GM18858 (cell line): ENCODE results near the gene ANKFY1.
"Not testable (repeated sequence)": the region's sequence is repeated elsewhere in the genome, so short reads cannot be mapped to it uniquely, and the experiment has no call there.

Source experiments
- ATAC-seq: cut with Tn5 transposase; IDR thresholded peaks from one replicate; pipeline ENCODE4 v1.9.1; 2021; ENCODE audit not compliant: unreplicated experiment

ANKFY1 gene

DNA sequence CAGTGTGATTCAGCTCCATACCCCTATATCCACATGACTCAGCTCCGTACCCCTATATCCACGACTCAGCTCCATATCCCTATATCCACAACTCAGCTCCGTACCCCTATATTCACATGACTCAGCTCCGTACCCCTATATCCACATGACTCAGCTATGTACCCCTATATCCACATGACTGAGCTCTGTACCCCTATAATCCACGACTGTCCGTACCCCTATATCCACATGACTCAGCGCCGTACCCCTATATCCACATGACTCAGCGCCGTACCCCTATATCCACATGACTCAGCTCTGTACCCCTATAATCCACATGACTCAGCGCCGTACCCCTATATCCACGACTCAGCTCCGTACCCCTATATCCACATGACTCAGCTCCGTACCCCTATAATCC lies 104.0 kb downstream of the ANKFY1 start:
- no peak for ATAC-seq

DNA sequence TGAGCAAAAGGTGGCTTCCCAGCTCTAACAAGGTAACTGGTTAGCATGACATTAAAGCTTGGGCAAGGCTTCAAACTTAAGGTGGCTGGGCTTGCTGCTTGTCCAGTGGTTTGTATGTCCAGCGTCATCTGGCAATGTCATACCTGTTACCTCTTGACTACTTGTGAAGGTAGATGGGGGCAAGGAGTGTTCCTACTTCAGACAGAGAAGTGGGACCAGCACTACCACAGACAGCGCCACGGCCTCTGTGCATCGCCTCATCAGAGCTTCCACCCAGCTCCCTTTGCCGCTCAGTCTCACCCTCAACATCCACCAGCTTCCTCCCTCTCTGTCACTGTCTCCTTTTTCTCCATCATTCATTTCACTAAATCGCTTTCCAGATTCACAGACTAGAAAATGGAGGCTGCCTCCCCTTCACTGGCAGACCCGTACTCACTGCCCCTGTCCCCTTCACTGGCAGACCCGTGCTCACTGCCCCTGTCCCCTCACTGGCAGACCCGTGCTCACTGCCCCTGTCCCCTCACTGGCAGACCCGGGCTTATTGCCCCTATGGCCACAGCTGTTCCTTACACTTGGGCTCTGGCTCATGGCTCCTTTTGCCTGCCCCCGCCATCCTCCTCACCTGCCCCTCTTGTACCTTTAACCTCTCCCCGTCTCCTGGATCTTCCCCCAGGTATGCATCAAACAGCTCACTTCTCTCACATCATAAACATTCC lies 106.0 kb downstream of the ANKFY1 start:
- no peak for ATAC-seq

DNA sequence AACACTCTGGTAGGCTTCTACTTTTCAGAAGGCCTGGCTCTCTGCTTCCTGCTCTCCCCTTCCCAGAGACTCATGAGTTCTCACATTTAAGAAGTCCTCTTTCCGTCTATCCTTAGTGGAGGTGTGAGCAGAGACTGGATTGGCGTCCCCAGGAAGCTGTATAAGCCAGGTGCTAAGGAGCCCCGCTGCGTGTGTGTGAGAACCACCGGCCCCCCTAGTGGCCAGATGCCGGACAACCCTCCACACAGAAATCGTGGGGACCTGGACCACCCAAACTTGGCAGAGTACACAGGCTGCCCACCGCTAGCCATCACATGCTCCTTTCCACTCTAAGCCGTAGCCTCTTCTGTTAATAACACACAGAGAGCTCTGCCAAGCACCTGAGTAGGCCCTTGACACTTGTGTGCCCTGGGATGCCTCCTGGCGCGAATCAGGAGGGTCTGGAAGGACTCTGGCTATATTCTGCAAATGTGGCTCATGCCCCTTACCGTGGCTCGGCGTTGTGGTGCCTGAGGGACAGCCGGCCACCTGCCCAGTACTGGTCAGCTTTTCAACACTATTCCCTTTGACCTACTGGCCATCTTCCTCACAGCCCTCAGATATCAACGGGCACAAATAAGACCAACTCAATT lies 106.9 kb downstream of the ANKFY1 start:
- no peak for ATAC-seq

DNA sequence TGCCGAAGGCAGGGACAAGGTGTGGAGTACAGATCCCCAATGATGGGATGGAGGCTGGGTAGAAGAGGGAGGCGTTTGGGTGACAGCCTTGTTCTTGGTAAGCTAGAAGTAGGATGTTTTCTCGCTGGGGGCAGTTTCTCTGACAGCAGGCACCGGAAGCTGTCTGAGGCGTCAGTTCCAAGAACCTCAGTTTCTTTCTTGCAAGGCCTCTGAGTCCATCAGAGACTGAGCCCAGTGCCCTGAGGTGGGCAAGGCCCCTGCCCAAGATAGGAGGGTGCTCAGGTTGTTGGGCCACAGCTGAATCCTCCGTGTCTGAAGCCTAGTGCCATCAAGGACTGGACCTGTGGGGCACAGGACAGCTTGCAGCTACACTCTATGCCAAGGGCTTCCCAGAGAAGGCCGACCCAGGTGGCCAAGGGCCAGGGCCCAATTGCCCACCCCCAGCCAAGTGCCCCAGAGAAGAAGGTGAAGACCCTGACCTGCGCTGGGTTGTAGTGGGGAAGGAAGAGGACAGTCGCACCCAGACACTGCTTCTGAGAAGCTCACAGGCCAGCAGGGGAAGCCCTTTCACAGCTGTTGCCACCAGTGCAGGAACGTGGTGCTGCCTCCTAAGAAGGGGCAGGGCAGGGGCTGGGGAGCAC lies 107.7 kb downstream of the ANKFY1 start:
- no peak for ATAC-seq

DNA sequence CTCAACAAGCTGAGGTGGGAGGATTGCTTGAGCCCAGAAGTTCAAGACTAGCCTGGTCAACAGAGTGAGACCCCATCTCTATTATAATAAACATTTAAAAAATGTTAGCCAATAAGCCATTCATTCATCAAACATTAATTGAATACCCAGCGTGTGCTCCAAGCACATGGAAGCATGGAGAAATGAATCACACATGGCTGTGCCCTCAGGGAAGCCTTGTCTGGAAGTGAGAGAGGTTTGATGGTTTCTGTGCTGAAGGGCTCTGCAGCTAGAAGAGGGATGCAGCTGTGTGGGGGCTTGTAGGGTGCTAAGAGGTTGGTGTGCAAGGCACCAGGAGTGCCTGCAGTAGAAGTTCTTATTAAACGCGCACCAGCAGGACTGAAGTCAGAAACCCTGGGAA lies 109.6 kb downstream of the ANKFY1 start:
- no peak for ATAC-seq

DNA sequence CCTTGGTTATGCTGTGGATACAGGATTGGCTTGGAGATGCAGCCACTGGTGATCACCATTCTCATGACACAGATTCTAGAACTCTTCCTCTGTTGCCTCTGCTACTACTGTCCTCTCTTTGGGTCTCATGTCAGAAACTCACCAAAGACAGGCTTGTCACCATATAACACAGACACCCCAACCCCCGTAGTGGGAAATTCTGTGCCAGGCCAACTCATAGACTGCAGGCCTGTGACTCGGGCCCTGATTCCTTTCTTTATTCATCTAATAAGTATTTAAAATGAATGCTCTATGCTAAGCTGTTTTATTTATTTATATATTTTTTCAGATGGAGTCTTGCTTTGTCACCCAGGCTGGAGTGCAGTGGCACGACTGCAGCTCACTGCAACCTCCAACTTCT lies 111.3 kb downstream of the ANKFY1 start:
- ATAC-seq, result no peak

DNA sequence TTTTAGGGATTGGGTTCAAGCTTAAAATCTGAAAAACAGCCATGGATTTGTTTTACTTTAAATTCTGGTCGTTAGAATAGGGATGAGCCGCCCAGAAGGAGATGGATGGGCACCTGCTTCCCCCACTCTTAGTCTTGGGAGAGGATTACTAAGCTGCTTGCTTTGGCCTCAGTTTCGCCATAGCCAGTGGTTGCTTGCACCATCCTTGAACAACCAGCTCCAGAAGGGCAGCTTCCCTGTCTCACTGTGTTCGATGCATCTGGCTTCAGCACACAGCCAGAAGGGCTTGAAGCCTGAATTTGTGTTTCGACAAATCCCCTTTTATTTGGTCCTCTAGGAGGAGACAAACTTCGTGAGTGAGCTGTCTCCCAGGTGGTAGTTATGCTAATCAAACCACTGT lies 113.7 kb downstream of the ANKFY1 start:
- no peak for ATAC-seq

DNA sequence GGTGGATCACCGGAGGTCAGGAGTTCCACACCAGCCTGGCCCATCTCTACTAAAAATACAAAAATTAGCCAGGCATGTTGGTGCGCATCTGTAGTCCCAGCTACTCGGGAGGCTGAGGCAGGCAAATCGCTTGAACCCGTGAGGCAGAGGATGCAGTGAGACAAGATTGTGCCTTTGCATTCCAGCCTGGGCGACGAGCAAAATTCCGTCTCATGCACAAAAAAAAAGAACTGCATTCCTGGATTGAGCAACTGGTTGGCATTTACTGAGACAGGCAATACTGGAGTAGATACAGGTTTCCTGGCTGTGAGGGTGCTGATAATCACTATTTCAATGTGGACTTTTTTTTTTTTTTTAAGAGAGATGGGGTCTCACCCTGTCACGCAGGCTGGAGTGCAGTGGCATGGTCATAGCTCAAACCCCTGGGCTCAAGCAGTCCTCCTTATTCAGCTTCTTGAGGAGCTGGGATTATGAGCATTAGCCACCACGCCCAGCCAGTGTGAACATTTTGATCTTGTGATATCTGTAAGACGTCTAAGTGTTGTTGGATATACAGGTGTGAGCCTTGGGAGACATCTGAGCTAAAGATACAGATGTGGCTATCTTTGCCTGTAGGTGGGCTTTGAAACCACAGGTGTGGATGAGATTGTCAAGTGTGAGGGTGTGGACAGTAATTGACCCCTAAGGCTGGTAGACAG lies 115.0 kb downstream of the ANKFY1 start:
- ATAC-seq, result no peak

DNA sequence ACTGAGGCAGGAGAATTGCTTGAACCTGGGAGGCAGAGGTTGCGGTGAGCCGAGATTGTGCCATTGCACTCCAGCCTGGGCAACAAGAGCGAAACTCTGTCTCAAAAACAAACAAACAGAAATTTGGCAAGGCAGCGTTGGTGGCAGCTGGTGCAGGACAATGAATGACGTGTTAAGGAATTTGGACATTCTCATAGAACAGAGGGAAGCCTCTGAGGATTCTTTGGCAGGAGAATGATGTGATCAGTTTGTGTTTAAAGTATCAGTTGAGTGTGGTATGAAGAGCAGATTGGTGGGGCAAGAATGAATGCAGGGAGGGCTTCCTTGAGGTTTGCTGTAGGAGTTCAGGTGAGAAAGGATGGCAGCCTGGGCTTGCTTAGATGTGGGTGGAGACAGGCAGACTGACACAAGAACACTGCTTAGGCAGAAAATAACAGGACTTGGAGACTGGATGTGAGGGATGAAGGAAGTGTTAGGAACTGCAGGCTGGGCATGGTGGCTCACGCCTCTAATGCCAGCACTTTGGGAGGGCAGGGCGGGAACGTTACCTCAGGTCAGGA lies 115.9 kb downstream of the ANKFY1 start:
- no peak for ATAC-seq

DNA sequence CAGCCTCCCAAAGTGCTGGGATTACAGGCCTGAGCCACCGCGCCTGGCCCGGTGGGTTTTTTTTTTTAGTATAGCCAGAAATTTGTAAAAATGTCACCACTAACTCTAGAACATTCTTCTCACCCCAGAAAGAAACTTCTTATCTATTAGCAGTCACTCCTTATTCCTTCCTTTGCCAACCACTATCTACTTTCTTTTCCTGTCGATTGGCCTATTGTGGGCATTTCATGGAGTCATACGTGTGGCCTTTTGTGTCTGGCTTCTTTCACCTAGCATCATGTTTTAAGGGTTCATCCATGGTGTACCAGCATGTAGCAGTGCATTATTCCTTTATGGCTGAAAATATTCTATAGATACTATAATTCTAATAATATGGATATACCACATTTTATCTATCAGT lies 117.1 kb downstream of the ANKFY1 start:
- ATAC-seq, result no peak

DNA sequence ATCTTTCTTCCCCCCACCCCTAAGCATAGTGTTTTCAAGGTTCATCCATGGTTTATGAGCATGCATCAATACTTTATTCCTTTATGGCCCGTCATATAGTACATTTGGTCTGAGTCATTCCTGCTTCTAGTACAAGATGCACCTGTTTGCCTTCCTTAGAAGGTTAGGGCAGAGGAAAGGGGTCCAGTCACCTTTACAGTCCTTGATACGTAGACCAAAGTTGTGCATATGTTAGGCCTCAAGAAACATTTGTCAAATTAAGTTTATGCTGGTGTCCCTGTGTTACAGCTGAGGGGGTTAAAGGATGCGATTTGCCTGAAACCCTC lies 119.4 kb downstream of the ANKFY1 start:
- no peak for ATAC-seq

DNA sequence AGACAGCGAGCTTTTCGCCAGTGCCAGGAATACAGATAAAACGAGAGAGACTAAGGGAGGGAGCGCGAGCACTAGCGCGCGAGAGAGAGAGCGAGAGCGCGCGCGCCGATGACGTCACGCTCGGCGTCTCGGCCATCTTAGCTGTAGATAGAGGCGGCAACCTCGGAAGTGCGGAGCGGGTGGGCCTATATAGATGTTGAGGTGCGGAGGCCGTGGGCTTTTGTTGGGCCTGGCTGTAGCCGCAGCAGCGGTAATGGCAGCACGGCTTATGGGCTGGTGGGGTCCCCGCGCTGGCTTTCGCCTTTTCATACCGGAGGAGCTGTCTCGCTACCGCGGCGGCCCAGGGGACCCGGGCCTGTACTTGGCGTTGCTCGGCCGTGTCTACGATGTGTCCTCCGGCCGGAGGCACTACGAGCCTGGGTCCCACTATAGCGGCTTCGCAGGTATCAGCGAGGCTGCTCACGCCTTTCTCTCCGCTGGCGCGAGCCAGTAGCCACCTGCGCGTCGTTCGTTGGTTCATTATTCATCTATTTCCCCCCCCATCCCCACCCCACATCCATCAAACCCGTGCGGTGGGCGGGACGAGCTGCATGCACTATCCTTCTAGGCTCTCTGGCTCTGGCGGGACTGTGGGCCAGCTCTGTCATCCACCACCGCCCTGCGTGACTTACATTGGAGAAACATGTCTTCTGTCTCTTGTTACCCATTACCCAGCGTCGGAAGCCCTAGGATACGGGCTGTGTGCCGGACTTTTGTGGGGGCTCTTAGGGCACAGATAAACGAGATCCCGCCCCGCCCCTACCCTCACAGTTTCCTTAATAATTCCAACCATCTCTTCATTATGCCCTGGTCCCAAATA lies 120.0 kb downstream of the ANKFY1 start:
- no peak for ATAC-seq

DNA sequence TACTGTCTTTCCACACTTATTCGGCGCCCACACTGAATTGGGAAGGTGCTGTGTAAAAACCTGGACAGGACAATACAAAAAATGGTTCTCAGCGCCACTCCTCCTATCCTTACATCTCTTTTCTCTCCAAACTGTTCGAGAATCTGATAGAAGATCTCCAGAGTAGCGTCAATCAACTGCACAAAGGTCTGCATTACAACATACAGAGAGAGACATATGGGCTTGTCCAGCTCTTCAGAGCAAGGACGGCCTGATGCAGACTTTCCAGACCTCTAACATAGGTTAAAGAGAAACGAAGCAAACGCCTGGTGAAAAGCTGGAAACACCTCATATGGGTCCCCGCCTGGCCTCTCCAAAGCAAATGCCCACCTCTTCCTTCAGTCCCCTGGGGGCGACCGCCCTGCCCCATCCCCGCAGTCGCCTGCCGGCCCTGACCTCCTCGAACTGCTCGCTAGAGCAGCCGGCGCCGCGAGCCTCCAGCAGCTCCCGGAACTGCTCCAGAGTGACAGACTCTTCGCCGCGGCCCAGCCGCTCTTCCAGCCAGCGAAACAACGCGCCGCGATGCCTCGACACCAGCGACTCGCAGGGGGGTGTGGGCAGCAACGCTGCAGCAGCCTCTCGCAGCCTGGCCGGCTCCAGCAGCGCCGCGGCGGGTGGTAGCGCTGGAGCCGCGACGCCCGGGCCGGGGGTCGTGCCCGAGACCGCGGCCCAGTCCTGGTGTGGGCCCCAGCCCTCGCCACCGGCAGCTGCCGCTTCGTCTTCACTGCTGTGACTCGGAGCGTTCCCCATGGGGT lies 121.5 kb downstream of the ANKFY1 start:
- peak; percentile 5 for ATAC-seq

DNA sequence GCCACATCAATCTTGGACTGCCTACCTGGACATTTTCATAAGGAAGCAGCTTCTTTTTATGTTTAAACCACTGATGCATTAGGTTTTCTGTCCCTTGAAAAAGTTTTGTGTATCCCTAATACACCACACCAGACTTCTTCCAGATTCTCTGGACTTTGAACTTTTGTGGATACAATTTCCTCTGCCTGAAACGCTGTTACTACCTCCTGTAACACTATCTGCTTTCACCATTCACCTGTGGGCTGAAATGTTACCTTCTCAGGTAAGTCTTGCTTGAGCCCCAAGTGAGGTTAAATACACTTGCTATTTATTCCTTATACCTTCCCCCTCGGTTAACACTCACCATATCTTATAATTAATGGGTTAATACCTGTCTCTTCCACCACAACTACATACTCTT lies 123.7 kb downstream of the ANKFY1 start:
- ATAC-seq, result no peak

DNA sequence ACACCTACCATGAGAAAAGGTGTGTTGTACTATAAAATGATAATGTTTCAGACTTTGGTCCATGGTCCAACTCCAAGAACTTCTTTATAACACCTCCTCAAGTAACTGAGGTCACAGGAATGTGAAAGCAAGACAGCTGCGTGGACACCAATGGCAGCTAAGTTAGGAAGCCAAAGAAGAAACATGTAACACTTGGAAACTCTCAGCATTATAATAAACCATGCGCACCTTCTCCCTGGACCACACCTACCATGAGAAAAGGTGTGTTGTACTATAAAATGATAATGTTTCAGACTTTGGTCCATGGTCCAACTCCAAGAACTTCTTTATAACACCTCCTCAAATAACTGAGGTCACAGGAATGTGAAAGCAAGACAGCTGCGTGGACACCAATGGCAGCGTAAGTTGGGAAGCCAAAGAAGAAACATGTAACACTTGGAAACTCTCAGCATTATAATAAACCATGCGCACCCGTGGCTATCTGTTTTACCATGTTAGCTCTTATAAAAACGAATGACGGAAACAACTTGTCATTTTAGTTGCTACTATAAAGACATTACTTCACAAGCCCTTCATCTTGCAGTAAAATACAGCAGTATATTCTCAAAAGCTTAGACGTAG lies 124.8 kb downstream of the ANKFY1 start:
- ATAC-seq, result not testable (repeated sequence)

DNA sequence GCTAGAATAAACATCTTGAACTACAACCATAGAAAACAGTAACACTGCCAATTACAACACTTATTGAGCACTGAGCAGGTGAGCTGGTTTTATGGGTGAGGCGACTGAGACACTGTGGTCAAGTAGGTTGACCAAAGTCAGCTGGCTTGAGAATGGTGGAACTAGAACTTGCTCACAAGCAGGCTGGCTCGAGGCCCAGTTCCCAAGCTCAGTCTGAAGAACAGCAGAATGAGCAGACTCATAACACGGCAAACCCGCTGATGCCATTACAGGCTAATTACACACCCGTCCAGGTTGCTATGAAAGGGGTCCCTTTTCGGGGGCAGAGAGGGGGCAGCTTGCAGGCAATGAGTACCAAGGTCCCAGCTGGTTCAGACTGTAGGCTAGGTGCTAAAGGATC lies 127.4 kb downstream of the ANKFY1 start:
- no peak for ATAC-seq

DNA sequence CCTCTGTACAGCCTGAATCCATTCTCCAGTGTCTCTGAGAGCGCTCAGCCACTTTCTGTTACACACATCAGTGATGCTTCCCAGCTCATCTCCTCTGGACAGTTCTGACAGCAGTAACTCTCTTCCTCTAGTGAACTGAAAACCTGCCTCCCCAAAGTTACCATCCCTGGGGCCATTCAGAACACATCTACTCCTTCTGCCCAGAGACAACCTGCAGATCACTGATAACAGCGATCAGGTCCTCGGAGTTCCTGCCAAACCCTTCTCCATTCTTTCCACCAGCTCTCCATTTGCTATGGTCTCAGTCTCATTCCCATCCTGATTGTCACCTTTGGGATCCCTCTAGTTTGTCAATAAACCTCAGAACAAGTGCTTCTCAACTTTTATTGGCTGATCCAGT lies 128.3 kb downstream of the ANKFY1 start:
- no peak for ATAC-seq

DNA sequence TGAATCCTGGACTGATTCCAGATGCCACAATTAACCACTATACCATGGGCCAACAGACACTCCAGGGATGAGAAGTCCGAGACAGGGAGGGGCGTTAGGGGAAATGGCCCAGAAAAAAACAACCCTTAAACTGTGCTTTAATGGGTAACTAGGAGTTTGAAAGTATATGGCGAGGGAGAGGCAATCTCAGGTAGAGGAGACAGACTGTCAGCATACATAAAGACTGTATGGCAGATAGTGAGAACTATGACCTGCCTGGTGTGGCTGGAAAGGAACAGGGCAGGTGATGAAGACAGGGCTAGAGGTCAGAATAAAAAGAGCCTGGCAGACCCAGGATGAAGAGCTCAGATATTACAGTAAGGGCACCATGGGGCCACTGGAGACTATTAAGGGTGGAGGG lies 129.1 kb downstream of the ANKFY1 start:
- ATAC-seq, result no peak

DNA sequence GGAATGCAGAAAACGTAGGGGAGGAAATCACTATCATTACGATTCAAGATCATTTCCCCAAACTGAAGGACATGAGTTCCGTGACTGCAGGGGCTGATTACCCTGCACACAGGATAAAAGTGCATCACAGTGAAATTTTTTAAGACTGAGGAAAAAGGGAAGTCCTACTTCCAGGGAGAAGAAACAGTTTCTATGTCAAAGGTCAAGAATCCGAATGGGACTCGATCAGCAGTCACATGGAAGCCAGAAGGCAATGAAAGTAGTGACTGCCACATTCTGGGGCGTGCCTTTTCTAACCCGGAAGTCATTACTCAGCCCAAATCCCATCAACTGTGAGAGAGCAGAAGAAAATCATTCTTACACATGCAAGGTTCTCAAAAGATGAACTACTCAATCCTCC lies 133.1 kb downstream of the ANKFY1 start:
- ATAC-seq, result no peak

DNA sequence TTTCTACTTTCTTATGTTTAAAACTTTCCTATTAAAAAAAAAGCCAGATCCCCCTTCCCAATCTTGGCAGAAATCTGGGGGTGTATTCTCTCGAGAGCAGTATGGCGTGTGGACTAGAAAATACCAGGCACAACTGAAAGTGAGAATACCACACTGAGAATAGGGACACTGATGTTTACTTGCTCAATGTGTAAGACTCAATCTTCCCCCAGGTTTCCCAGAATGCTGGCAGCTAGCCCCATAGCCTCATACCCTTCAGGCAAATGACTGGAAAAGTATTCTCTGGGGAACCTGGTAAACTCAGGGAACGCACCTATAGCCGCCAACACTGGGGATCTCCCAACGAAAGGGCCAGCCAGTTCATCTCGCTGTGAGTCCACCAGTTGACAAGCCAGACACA lies 136.2 kb downstream of the ANKFY1 start:
- ATAC-seq, result no peak
